Natural killer cell treated with Interleukin-12 subunit alpha and Interleukin-12 subunit beta and Interleukin-15 and Interleukin-18, amount 100 ng/mL, for 72 hours (primary cell): ENCODE results near the gene KLRF1. TPM values are rescaled to one million over a fixed set of nuclear protein-coding genes. Genes with fewer than 3 reads are reported as not detected.

Experiments used
- ATAC-seq, 2 donors: fragments of 150-1000 bp; cut with Tn5 transposase in 1 of 2; sonication (Bioruptor Pico), chemical (Tn5 transposase) in 1 of 2; 2 replicates each; pipeline ENCODE4 v1.10.0; 2021
- DNase-seq: peaks from one replicate; pipeline ENCODE4 v3.0.0; 2022; ENCODE audit warnings: low spot score
- H3K27ac Mint-ChIP-seq, 2 donors: 1 replicate in 1 of 2; 2 replicates in 1 of 2; pipeline ENCODE4 v1.8.0; 2022; ENCODE audit warnings: mixed read lengths in 2 of 2, mild to moderate bottlenecking in 1 of 2, moderate library complexity in 1 of 2
- H3K27me3 Mint-ChIP-seq, 2 donors: 1 replicate in 1 of 2; 2 replicates in 1 of 2; pipeline ENCODE4 v1.8.0; 2022; ENCODE audit warnings: mixed read lengths in 2 of 2
- H3K36me3 Mint-ChIP-seq: one replicate; pipeline ENCODE4 v1.8.0; 2022; ENCODE audit warnings: mixed read lengths
- H3K4me1 Mint-ChIP-seq, 2 donors: 1 replicate in 1 of 2; 2 replicates in 1 of 2; pipeline ENCODE4 v1.8.0; 2022; ENCODE audit warnings: low read depth in 2 of 2, mixed read lengths in 2 of 2, mild to moderate bottlenecking in 1 of 2
- H3K4me3 Mint-ChIP-seq: one replicate; pipeline ENCODE4 v1.8.0; 2022; ENCODE audit warnings: mixed read lengths
- H3K9me3 Mint-ChIP-seq: 2 replicates; pipeline ENCODE4 v1.8.0; 2022; ENCODE audit warnings: mixed read lengths
- total RNA-seq, 2 donors: library from RNA; stranded (reverse); gene quantifications; one replicate each; pipeline ENCODE4 v1.2.3, GENCODE V29; 2022

The KLRF1 gene
- total RNA-seq, 2 donors from 2014 or later, result 1.7 to 2.1 TPM

DNA sequence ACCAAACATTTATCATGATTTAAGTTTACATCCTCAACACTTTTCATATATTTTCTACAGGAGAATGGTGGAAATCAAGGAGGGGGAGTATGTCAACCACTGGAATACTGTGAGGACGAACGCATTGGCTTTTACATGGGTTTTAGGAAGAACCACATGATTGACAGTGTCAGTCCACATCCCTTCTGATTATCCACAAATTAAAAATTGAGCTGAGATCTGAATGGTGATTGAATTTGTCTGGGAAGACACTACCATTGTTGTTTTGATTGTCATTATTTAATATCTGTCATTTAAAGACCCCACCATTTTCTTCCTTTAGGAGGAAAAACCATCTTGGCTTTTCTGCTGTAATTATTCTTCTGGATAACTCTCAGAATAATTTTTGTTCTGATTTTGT, 31.3 kb upstream of the KLRF1 start:
- Mint-ChIP-seq H3K9me3 (no peaks in the 10 kb centered on the region), H3K27ac (peak overlapping the region; percentile 94 to 95), H3K27me3 (no peaks in the 10 kb centered on the region), H3K4me1 (peaks cover 40 to 63% of the 10 kb centered on the region in 2 donors), H3K4me3 (peak overlapping the region; percentile 90), H3K36me3 (peaks cover 5% of the 10 kb centered on the region)
- DNase-seq (no peak), ATAC-seq (no peak)

DNA sequence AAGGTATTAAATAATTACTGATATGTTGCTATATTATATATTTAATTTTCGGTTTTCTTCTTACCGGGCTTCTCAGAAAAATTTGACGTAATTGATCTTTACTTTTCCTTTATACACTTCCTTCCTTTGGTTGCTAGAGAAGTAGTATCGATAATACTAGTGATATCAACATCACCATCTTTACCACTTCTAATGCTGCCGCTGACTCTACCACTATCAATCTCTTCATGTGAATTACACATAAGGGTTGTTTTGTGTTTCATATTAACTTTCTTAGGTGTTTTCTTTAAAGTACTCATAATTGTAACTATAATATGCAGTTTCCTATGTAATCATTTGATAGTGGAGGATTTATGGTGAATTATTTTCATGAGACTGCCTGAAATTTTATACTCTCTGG, 30.9 kb upstream of the KLRF1 start:
- no peak for DNase-seq
- Mint-ChIP-seq H3K9me3 (no peaks in the 10 kb centered on the region), H3K27me3 (no peaks in the 10 kb centered on the region), H3K36me3 (peaks cover 4% of the 10 kb centered on the region), H3K4me1 (peaks cover 43 to 61% of the 10 kb centered on the region in 2 donors), H3K27ac (peak overlapping the region; percentile 94 to 95), H3K4me3 (peak overlapping the region; percentile 90)
- peak; percentile 51 to 65 for ATAC-seq

DNA sequence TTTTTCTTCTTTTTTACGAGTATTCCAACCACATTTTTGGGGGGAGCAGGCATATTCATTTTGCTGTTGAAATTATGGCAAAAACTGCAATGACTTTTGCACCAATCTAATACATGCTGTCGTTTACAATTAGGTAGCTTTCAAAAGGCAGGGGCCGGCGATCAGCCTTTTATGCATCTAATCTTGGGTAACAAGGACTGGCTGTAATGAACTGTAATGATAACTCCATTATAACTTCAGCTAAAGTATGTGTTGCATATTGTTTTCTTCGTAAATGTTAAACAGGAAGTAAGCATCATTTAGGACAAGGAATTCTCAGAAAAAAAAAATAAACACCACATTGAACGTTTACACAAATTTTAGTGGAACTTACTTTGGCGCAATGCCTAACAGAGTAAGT, 30.3 kb upstream of the KLRF1 start:
- DNase-seq, result no peak
- no peak for ATAC-seq
- Mint-ChIP-seq H3K27ac (peak overlapping the region; percentile 94 to 95), H3K27me3 (no peaks in the 10 kb centered on the region), H3K4me1 (peaks cover 43 to 55% of the 10 kb centered on the region in 2 donors), H3K4me3 (peak overlapping the region; percentile 90), H3K9me3 (no peaks in the 10 kb centered on the region), H3K36me3 (peaks cover 4% of the 10 kb centered on the region)

DNA sequence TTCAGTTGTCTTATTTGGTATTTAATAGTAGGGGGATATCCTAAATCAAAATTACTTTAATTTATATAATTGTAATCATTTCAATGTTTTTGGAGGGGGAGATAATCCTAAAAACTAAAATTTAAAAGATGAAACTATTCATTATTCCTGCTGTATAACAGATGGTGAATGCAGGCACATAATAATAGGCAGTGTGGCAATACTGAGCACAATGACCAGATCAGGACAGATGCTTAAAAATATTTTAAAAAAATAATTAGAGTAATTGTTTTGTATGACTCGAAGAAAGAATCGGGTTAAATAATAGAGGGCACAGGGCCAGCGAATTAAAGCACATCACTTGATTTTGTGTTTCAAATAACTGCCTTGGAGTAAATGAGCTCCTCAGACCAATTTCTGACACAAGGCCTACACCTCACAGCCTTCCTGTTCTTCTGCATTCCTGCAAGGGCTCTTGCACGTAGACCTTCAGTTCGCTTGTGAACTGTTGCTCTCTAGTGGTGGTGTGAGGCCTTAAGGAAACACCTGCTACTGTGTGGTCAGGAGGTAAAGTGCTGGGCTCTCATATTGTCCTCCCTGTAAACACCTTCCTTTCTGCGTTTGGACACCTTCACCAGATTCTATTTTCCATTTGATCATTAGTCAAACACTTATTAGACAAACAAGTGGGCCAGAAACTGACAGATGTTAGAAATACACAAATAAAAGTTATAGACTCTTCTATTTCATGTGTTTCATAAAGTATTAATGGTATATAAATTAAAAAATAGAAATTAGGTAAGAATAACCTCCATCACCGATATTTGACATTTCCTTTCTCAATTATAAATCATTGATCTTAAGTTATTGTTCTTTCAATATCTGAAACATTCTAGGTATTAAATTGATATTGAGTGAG, 29.3 kb upstream of the KLRF1 start:
- H3K4me1 Mint-ChIP-seq, result peaks cover 41 to 47% of the 10 kb centered on the region in 2 donors
- H3K4me3 Mint-ChIP-seq, result peak overlapping the region; percentile 67
- peaks cover 4% of the 10 kb centered on the region for H3K36me3 Mint-ChIP-seq
- H3K27ac Mint-ChIP-seq, result peak overlapping the region; percentile 48 to 95
- H3K9me3 Mint-ChIP-seq, result no peaks in the 10 kb centered on the region
- H3K27me3 Mint-ChIP-seq, result no peaks in the 10 kb centered on the region
- DNase-seq, result peak; percentile 72
- ATAC-seq, result peak; percentile 89 to 93

DNA sequence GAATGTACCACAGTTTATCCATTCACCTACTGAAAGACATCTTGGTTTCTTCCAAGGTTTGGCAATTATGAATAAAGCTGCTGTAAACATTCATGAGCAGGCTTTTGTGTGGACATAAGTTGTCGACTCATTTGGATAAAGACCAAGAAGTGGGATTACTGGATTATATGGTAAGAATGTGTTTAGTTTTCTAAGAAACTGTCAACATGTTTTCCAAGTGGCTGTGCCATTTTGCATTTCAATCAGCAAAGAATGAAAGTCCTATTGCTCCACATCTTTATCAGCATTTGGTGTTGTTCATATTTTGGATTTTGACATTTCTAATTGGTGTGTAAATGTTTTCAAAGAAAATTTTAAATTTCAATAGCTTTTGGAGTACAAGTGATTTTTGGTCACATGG, 27.3 kb upstream of the KLRF1 start:
- no peaks in the 10 kb centered on the region for H3K9me3 Mint-ChIP-seq
- H3K27ac Mint-ChIP-seq, result no peak overlapping the region
- H3K4me3 Mint-ChIP-seq, result no peak overlapping the region
- no peak for ATAC-seq
- DNase-seq, result no peak
- H3K36me3 Mint-ChIP-seq, result no peaks in the 10 kb centered on the region
- H3K27me3 Mint-ChIP-seq, result peaks cover 0 to 2% of the 10 kb centered on the region in 2 donors
- H3K4me1 Mint-ChIP-seq, result peaks cover 27 to 28% of the 10 kb centered on the region in 2 donors

DNA sequence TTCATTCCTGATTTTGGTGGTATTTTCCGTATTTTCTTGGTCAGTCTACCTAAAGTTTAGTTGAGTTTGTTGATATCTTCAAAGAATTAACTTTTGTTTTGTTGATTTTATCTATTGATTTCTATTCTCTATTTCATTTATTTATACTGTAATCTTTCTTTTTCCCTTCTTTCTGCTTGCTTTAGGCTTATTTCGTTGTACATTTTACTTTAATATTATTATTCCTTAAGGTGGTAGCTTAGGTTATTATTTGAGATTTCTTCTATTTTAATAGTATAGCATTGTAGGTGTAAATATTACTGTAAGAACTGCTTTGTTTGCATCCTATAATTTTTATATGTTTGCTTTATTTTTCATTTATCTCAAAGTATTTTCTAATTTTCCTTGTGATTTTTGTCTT, 21.4 kb upstream of the KLRF1 start:
- H3K4me3 Mint-ChIP-seq, result no peak overlapping the region
- H3K27ac Mint-ChIP-seq, result no peak overlapping the region
- no peaks in the 10 kb centered on the region for H3K9me3 Mint-ChIP-seq
- no peaks in the 10 kb centered on the region for H3K36me3 Mint-ChIP-seq
- no peak for ATAC-seq
- peaks cover 4 to 9% of the 10 kb centered on the region in 2 donors for H3K4me1 Mint-ChIP-seq
- peaks cover 2 to 7% of the 10 kb centered on the region in 2 donors for H3K27me3 Mint-ChIP-seq
- no peak for DNase-seq

DNA sequence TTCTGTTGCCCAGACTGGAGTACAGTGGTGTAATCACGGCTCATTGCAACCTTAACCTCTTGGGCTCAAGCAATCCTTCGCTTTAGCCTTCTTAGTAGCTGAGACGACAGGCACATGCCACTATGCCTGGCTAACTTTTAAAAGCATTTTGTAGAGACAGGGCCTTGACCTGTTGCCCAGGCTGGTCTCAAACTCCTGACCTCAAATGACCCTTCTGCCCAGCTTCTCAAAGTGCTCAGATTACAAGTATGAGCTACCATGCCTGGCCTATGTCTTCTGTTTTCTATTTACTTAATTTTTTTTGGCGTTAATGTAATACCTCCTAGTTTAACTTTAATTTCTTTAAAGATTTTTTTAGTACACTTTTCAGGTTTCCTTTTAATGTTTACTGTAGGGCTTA, 20.6 kb upstream of the KLRF1 start:
- H3K27me3 Mint-ChIP-seq, result peaks cover 2 to 7% of the 10 kb centered on the region in 2 donors
- no peak for ATAC-seq
- H3K9me3 Mint-ChIP-seq, result no peaks in the 10 kb centered on the region
- no peak for DNase-seq
- no peaks in the 10 kb centered on the region for H3K36me3 Mint-ChIP-seq
- H3K4me1 Mint-ChIP-seq, result peaks cover 9 to 13% of the 10 kb centered on the region in 2 donors
- H3K4me3 Mint-ChIP-seq, result no peak overlapping the region
- no peak overlapping the region for H3K27ac Mint-ChIP-seq

DNA sequence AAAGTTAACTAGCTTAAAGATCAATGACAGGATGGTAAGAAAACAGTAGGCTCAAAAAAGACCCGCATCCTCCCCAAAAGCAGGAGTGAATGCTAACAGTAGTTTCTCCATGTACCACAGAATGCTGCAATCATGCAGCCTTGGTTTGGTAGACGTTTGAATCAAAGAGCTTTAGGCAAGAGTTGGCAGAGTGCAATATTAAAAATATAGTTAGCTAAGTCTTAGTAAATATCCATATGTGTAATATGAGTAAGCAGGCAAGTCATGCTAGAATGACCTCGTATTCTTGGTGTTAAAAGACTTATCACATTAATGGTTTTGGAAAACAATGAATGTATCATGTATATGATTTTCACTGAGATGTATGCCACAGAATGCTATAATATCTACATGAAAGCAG, 18.8 kb upstream of the KLRF1 start:
- H3K4me3 Mint-ChIP-seq, result no peak overlapping the region
- no peak for ATAC-seq
- H3K36me3 Mint-ChIP-seq, result no peaks in the 10 kb centered on the region
- no peaks in the 10 kb centered on the region for H3K9me3 Mint-ChIP-seq
- no peak overlapping the region for H3K27ac Mint-ChIP-seq
- H3K27me3 Mint-ChIP-seq, result peaks cover 2 to 7% of the 10 kb centered on the region in 2 donors
- DNase-seq, result no peak
- peaks cover 13 to 18% of the 10 kb centered on the region in 2 donors for H3K4me1 Mint-ChIP-seq

DNA sequence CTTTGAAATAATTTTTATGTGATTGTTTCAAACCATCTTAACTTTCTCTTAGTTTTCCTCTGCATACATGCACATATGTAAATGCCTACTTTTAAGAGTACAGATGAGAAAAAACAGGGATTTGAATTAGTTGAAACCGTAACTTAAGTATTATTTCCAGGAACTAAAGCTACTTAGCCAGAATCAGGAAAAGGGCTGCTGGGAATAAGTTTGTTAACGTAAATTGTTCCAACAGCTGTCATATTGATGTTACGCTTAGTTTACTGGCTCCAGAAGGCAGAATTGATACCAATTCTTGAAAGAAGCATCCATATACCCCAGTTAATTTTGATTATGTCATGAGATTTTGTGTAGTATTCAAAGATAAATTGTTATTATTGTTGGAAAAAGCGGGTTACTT, 17.9 kb upstream of the KLRF1 start:
- H3K27ac Mint-ChIP-seq, result no peak overlapping the region
- H3K4me3 Mint-ChIP-seq, result no peak overlapping the region
- ATAC-seq, result no peak
- peaks cover 20 to 23% of the 10 kb centered on the region in 2 donors for H3K4me1 Mint-ChIP-seq
- H3K36me3 Mint-ChIP-seq, result no peaks in the 10 kb centered on the region
- DNase-seq, result no peak
- H3K9me3 Mint-ChIP-seq, result no peaks in the 10 kb centered on the region
- peaks cover 2 to 7% of the 10 kb centered on the region in 2 donors for H3K27me3 Mint-ChIP-seq

DNA sequence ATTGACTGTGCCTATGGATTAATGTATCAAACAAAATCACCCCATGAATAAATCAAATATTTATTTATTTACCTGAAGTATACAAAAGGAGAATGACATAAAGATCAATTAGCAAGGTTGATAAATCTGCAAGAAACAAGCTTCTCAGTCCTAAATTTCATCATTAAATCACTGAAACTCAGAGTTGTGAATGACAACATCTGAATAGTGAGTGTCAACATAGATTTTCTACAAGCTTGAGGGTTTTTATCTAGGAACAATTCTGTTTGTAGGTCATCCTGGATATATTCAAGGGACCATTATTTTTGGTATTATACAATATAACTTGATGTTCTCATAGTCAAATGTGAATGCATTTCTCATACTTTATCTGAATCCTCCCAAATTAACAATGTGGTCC, 17.4 kb upstream of the KLRF1 start:
- Mint-ChIP-seq H3K27ac (no peak overlapping the region), H3K9me3 (no peaks in the 10 kb centered on the region), H3K4me3 (no peak overlapping the region), H3K27me3 (peaks cover 0 to 7% of the 10 kb centered on the region in 2 donors), H3K36me3 (no peaks in the 10 kb centered on the region), H3K4me1 (peaks cover 23 to 25% of the 10 kb centered on the region in 2 donors)
- ATAC-seq (no peak), DNase-seq (no peak)

DNA sequence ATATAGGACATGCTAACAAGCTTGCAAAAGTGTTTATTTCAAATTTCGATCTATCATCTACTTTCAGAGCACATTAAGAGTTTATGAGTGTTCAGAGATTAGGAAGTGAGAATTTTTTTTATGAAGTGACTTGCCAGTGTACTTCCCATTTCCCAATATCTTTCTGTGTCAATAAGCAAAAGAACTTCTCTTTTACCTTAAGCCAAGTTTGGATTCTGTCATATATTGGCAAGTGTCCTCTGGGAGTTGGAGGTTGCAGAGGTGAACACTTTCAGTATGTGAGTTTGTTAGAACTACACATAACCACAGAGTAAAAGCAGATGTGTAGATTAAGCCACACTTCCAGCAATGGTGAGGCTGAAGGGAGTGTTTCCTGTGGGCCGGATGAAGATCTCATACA, 16.6 kb upstream of the KLRF1 start:
- DNase-seq, result no peak
- Mint-ChIP-seq H3K36me3 (no peaks in the 10 kb centered on the region), H3K27ac (peak overlapping the region; percentile 26 to 30), H3K4me3 (no peak overlapping the region), H3K4me1 (peaks cover 26 to 29% of the 10 kb centered on the region in 2 donors), H3K9me3 (no peaks in the 10 kb centered on the region), H3K27me3 (peaks cover 0 to 7% of the 10 kb centered on the region in 2 donors)
- ATAC-seq, result no peak

DNA sequence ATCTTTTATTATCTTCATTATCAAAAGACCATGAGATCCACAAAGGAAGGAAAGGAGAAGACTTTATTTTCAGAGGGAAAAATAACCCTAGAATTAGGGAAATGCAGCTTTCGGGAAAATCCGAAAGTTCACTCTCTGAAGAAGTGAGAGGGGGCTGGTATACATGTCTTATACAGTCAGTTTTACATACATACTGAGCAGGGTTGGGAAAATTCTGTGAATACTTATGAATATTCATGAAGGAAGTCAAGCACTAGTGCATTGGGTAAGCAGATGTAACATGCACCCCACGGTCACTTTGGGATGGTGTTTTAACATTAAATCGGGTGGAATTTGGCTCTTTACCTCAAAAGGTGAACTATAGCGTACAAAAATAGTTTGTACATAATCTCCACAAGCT, 15.7 kb upstream of the KLRF1 start:
- Mint-ChIP-seq H3K4me3 (no peak overlapping the region), H3K9me3 (no peaks in the 10 kb centered on the region), H3K36me3 (no peaks in the 10 kb centered on the region), H3K27ac (peak overlapping the region in 1 of 2 donors; percentile 26), H3K4me1 (peaks cover 32 to 36% of the 10 kb centered on the region in 2 donors), H3K27me3 (peaks cover 0 to 7% of the 10 kb centered on the region in 2 donors)
- no peak for ATAC-seq
- DNase-seq, result no peak

DNA sequence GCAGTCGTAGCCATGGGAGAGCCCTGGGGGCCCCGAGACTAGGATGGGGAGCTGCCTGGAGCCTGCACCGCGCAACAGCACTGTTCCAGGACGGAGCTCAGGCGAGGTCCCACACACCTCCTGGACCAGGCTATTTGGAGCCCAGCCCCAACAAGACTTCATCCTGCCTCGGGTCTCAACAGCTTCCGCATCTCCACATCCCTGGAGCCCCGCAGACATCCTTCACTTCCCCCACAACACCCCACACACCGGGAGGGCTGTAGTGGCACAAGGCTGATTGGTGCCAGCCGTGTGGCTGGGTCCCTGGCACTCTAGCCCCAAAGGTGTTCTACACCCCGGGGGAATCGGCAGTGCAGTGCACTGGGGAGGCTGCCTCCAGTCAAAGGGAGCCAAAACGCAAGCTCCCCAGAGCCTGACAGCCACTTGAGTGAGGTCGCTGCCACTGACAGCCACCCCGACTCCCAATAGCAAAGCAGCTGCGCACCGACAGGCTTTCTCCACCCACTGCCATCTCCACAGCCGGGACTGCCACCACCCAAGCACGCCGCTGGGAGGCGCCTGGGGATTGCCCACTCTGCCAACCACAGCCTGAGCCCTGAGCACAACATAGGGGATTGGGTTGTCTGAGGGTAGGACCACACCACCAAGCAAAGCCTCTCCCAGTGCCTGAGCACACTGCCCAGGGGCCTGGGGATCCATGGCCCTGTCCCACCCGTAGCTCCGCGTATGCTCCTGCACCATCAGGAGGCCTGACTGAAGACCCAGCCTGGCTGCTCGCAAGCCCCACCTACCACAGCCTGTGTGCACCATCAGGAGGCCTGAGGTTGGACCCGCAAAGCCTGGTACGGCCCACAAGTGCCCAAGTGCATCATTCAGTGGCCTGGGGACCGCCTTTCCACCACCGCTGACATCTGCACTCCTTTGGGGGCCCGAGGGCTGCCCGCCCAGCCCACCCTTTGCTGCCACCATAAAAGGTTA, 13.2 kb upstream of the KLRF1 start:
- peaks cover 44 to 48% of the 10 kb centered on the region in 2 donors for H3K4me1 Mint-ChIP-seq
- ATAC-seq (peak; percentile 98), DNase-seq (peak; percentile 92)
- no peaks in the 10 kb centered on the region for H3K27me3 Mint-ChIP-seq
- H3K4me3 Mint-ChIP-seq, result peak overlapping the region; percentile 89
- H3K27ac Mint-ChIP-seq, result peak overlapping the region; percentile 86 to 92
- no peaks in the 10 kb centered on the region for H3K36me3 Mint-ChIP-seq
- H3K9me3 Mint-ChIP-seq, result no peaks in the 10 kb centered on the region
